Activated CD4-positive, alpha-beta T cell treated with anti-CD3 and anti-CD28 coated beads for 24 hours (primary cell): ENCODE results near the gene CCNQ.

Source experiments
- DNase-seq, 2 donors: peaks; one replicate each; pipeline ENCODE4 v3.0.0-alpha.2; 2020; ENCODE audit warnings: low read depth in 2 of 2

CCNQ gene

DNA sequence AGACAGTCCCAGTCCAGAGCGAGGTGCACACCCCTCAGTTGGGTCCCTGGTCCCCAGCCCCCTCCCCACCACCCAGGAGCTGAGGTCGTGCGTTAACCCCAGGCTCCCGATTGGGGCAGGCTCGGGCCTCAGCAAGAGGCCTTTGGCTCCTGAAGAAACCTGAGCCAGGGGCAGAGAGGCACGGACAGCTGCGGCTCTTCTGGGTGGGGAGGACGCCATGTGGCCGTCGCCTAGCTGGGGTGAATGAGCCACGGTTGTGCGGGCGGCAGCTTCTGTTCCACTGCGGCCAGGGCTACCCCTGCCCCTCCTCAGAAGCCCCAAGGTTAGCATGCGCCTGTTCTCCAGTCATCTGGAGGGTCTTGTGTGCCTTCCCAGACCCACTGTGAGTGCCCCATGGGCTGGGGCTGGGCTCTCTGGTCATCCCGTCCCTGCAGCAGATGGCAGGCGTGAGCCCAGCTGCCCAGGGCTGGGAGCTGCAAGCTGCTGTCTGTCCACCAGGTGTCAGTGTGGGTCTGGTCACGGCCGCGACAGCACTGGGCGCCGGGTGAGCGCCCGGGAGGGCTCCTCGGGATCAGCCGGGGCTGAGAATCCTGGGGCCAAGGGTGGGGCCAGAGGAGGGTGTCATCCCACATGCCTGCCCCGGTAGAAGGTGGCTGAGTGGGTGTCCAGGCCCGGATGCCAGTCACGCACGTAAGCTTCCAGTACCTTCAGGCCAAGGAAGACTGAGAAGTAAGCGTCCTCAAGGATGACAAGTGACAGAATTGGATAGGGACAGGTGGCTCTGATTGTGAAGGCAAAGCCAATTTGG lies 59.6 kb downstream of the CCNQ start:
- peak; percentile 41 to 45 for DNase-seq

DNA sequence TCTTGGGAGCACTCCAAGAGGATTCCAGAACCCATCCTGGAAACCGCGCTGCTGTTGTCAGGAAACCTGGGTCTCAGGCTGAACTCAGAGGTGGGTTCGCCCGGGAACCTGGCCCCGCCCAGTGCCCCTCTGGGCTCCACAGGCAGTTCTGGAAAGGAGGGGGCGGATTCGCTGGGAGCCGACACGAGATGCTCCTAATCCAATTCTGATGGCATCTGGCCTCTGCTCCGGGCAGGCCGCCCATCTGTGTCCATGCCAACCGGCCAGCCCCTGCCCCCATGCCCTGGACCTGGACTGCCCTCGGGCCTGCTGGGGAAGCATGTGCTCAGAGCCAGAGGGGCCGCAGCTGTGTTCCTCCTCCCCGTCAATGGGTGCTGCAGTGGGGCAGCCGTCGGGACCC lies 60.5 kb downstream of the CCNQ start:
- no peak for DNase-seq
